IMR-90 (cell line): Measurements from ENCODE around the gene PPL. TPM values are rescaled to one million over a fixed set of nuclear protein-coding genes. Genes with fewer than 3 reads are reported as not detected.

Source experiments
- ATAC-seq: fragments of 200-7000 bp; cut with Tn5 transposase; 2 replicates; pipeline ENCODE4 v1.9.1; 2020; ENCODE audit warnings: low read depth, mild to moderate bottlenecking, moderate library complexity
- BruUV-seq: library from RNA; stranded (reverse); fragments of 400-500 nt; replicated peaks from 2 replicates; lab custom pipeline; 2021; lab: Mats Ljungman, UMichigan
- CTCF ChIA-PET: fragments of 300-600 bp; formaldehyde crosslinking; extraction: SDS; loops from one replicate; lab custom pipeline; 2021; ENCODE audit warnings: antibody characterized with exemption; lab: Yijun Ruan, JAX
- POLR2A ChIA-PET: fragments of 300-600 bp; sonication (Branson Sonifier 250); formaldehyde crosslinking; loops from one replicate; lab custom pipeline; 2022; ENCODE audit warnings: antibody characterized with exemption; ENCODE audit not compliant: unreplicated experiment; lab: Charles Lee
- DNase-seq: peaks from one replicate; pipeline ENCODE4 v3.0.0; 2013
- H2AFZ ChIP-seq: replicated peaks from 2 replicates; pipeline ENCODE3; 2013; ENCODE audit warnings: low read length, mild to moderate bottlenecking; ENCODE audit not compliant: poor library complexity
- H2AK5ac ChIP-seq: 2 replicates; pipeline ENCODE4 v1.6.1; 2013; ENCODE audit warnings: low read depth, low read length, inconsistent platforms
- H2AK9ac ChIP-seq: replicated peaks from 2 replicates; pipeline ENCODE3; 2013; ENCODE audit warnings: mild to moderate bottlenecking, low read depth, low read length, moderate library complexity; ENCODE audit not compliant: poor library complexity
- H2BK120ac ChIP-seq: 2 replicates; pipeline ENCODE4 v1.6.1; 2013; ENCODE audit warnings: low read depth, low read length, inconsistent platforms
- H2BK15ac ChIP-seq: 3 replicates; pipeline ENCODE4 v1.6.1; 2013; ENCODE audit warnings: low read depth, low read length, inconsistent platforms
- H2BK20ac ChIP-seq: 2 replicates; pipeline ENCODE4 v1.6.1; 2013; ENCODE audit warnings: low read depth, mild to moderate bottlenecking, inconsistent platforms, low read length, moderate library complexity
- H2BK5ac ChIP-seq: 2 replicates; pipeline ENCODE4 v1.6.1; 2013; ENCODE audit warnings: mild to moderate bottlenecking, low read depth, low read length, inconsistent platforms; ENCODE audit not compliant: poor library complexity, severe bottlenecking
- H3K14ac ChIP-seq: replicated peaks from 2 replicates; pipeline ENCODE4 v1.6.1; 2013; ENCODE audit warnings: low read depth, low read length, inconsistent platforms
- H3K18ac ChIP-seq: 2 replicates; pipeline ENCODE4 v1.6.1; 2013; ENCODE audit warnings: low read depth, low read length, control low read depth
- H3K23ac ChIP-seq: 2 replicates; pipeline ENCODE4 v1.6.1; 2013; ENCODE audit warnings: low read depth, low read length, inconsistent platforms
- H3K27ac ChIP-seq: 2 replicates; pipeline ENCODE4 v1.5.1; 2013; ENCODE audit warnings: mild to moderate bottlenecking, control low read depth, low read length; ENCODE audit not compliant: insufficient read depth
- H3K27me3 ChIP-seq: 2 replicates; pipeline ENCODE4 v1.6.1; 2013; ENCODE audit warnings: low read length; ENCODE audit not compliant: control insufficient read depth, insufficient read depth
- H3K36me3 ChIP-seq: 2 replicates; pipeline ENCODE4 v1.6.1; 2013; ENCODE audit warnings: low read length, mixed read lengths; ENCODE audit not compliant: control insufficient read depth, insufficient read depth
- H3K4ac ChIP-seq: 2 replicates; pipeline ENCODE4 v1.6.1; 2013; ENCODE audit warnings: low read depth, low read length, inconsistent platforms
- H3K4me1 ChIP-seq: 2 replicates; pipeline ENCODE4 v1.6.1; 2013; ENCODE audit warnings: low read length, mixed read lengths; ENCODE audit not compliant: control insufficient read depth, insufficient read depth
- H3K4me2 ChIP-seq: 2 replicates; pipeline ENCODE4 v1.6.1; 2013; ENCODE audit warnings: low read depth, mild to moderate bottlenecking, control low read depth, low read length, moderate library complexity
- H3K4me3 ChIP-seq: 2 replicates; pipeline ENCODE4 v1.5.1; 2013; ENCODE audit warnings: low read depth, mild to moderate bottlenecking, control low read depth, low read length, moderate library complexity; ENCODE audit not compliant: insufficient read depth
- H3K56ac ChIP-seq: 2 replicates; pipeline ENCODE4 v1.6.1; 2013; ENCODE audit warnings: low read length, inconsistent platforms; ENCODE audit not compliant: insufficient read depth; ENCODE audit errors: extremely low read depth
- H3K79me1 ChIP-seq, 2 experiments: 2 replicates each; pipeline ENCODE4 v1.6.1; 2013; ENCODE audit warnings: low read length in 2 of 2, inconsistent platforms in 1 of 2, low read depth in 1 of 2
- H3K9ac ChIP-seq: 2 replicates; pipeline ENCODE4 v1.6.1; 2013; ENCODE audit warnings: low read depth, low read length, control low read depth
- H3K9me1 ChIP-seq: 2 replicates; pipeline ENCODE4 v1.6.1; 2013; ENCODE audit warnings: low read length, inconsistent platforms; ENCODE audit not compliant: insufficient read depth
- H3K9me3 ChIP-seq: 2 replicates; pipeline ENCODE4 v1.6.1; 2013; ENCODE audit warnings: low read length; ENCODE audit not compliant: control insufficient read depth, insufficient read depth
- H4K20me1 ChIP-seq: 2 replicates; pipeline ENCODE4 v1.6.1; 2013; ENCODE audit warnings: low read length, inconsistent platforms; ENCODE audit not compliant: insufficient read depth
- H4K5ac ChIP-seq: 2 replicates; pipeline ENCODE4 v1.6.1; 2013; ENCODE audit warnings: mild to moderate bottlenecking, low read depth, low read length, control low read depth
- H4K8ac ChIP-seq, 2 experiments: 2 replicates each; pipeline ENCODE4 v1.6.1; 2013; ENCODE audit warnings: low read depth in 2 of 2, low read length in 2 of 2, control low read depth in 1 of 2, inconsistent platforms in 1 of 2
- H4K91ac ChIP-seq: 2 replicates; pipeline ENCODE4 v1.6.1; 2013; ENCODE audit warnings: low read depth, low read length, inconsistent platforms; ENCODE audit not compliant: insufficient read depth
- BHLHE40 ChIP-seq: fragments of 150-350 bp; IDR thresholded peaks from 2 replicates; pipeline ENCODE4 v1.6.1; 2016; ENCODE audit warnings: mild to moderate bottlenecking, low read depth, low read length
- CEBPB ChIP-seq: IDR thresholded peaks from 2 replicates; pipeline ENCODE4 v1.6.1; 2012; ENCODE audit warnings: low read depth, low read length, improper control_type of control experiment
- CHD1 ChIP-seq: IDR thresholded peaks from 2 replicates; pipeline ENCODE4 v1.6.1; 2012; ENCODE audit warnings: low read depth, low read length, improper control_type of control experiment
- CTCF ChIP-seq: conservative IDR thresholded peaks from 2 replicates; pipeline ENCODE4 v1.5.1; 2012; ENCODE audit warnings: mild to moderate bottlenecking, low read depth, low read length, improper control_type of control experiment
- ELK1 ChIP-seq: fragments of 150-350 bp; IDR thresholded peaks from 2 replicates; pipeline ENCODE4 v1.6.1; 2016; ENCODE audit warnings: low read depth, mild to moderate bottlenecking, low read length, moderate library complexity, borderline replicate concordance
- FOS ChIP-seq: fragments of 150-350 bp; IDR thresholded peaks from 2 replicates; pipeline ENCODE4 v1.6.1; 2016; ENCODE audit warnings: low read depth, low read length
- MAFK ChIP-seq: IDR thresholded peaks from 2 replicates; pipeline ENCODE4 v1.6.1; 2012; ENCODE audit warnings: low read depth, low read length, improper control_type of control experiment
- MAZ ChIP-seq: IDR thresholded peaks from 2 replicates; pipeline ENCODE4 v1.6.1; 2012; ENCODE audit warnings: low read depth, mild to moderate bottlenecking, low read length, improper control_type of control experiment, moderate library complexity, borderline replicate concordance
- MXI1 ChIP-seq: IDR thresholded peaks from 2 replicates; pipeline ENCODE4 v1.6.1; 2012; ENCODE audit warnings: low read depth, mild to moderate bottlenecking, low read length, moderate library complexity, borderline replicate concordance
- NFE2L2 ChIP-seq: fragments of 150-350 bp; IDR thresholded peaks from 2 replicates; pipeline ENCODE4 v1.6.1; 2016; ENCODE audit warnings: low read depth, mild to moderate bottlenecking, low read length
- POLR2A ChIP-seq: IDR thresholded peaks from 2 replicates; pipeline ENCODE4 v1.6.1; 2012; ENCODE audit warnings: mild to moderate bottlenecking, low read depth, low read length
- RAD21 ChIP-seq: IDR thresholded peaks from 2 replicates; pipeline ENCODE4 v1.6.1; 2012; ENCODE audit warnings: low read length, improper control_type of control experiment
- RCOR1 ChIP-seq: IDR thresholded peaks from 2 replicates; pipeline ENCODE4 v1.6.1; 2012; ENCODE audit warnings: mild to moderate bottlenecking, low read length, improper control_type of control experiment; ENCODE audit not compliant: insufficient replicate concordance
- RFX5 ChIP-seq: IDR thresholded peaks from 2 replicates; pipeline ENCODE4 v1.8.0; 2012; ENCODE audit warnings: low read depth, mild to moderate bottlenecking, low read length, moderate library complexity
- SMC3 ChIP-seq: fragments of 150-350 bp; IDR thresholded peaks from 2 replicates; pipeline ENCODE4 v1.6.1; 2016; ENCODE audit warnings: low read depth, mild to moderate bottlenecking, antibody characterized with exemption, low read length, moderate library complexity
- WGBS, 2 experiments: methylation state at CpG; one replicate each; pipeline versions ENCODE4 v1.1.5 to v1.1.7; 2013; ENCODE audit warnings: missing lambda C conversion rate in 2 of 2; ENCODE audit not compliant: insufficient read length in 1 of 2; ENCODE audit errors: extremely low coverage in 2 of 2; 5-methylcytosine and 5-hydroxymethylcytosine counted together
- dilution Hi-C: fragments of 300-500 bp; cut with HindIII; formaldehyde crosslinking; loops from one replicate; pipeline ENCODE4 v1.14.3; 2018; ENCODE audit warnings: low sequenced_read_pairs; ENCODE audit not compliant: unreplicated experiment
- in situ Hi-C: fragments of 300-500 bp; cut with MboI; formaldehyde crosslinking; loops from 3 replicates; pipeline ENCODE4 v1.14.3; 2019; ENCODE audit warnings: low sequenced_read_pairs, inconsistent platforms, mixed read lengths
- intact Hi-C: fragments of 100-400 bp; cut with micrococcal nuclease; formaldehyde crosslinking; loops from 2 replicates; pipeline ENCODE4 v1.10.0; 2022
- polyA plus RNA-seq, 3 experiments: library from polyadenylated mRNA; depleted of rRNA; stranded (reverse); fragments of >200 nt; gene quantifications; 2 replicates each; pipeline ENCODE4 v1.2.3, GENCODE V29; 2012; ENCODE audit warnings: low replicate concordance in 1 of 3
- total RNA-seq: library from RNA; depleted of rRNA; stranded (reverse); fragments of >200 nt; gene quantifications from 2 replicates; pipeline ENCODE4 v1.2.3, GENCODE V29; 2012

Gene PPL
- total and polyA plus RNA-seq, 2 of the 4 experiments (the other 2 are of a cell fraction), result 0.34 to 0.36 TPM

GRCh38 chr16:4958510-4959438, 21.8 kb upstream of the PPL start:
- H3K27ac ChIP-seq, result no peak overlapping the region
- H3K14ac ChIP-seq, result no peak overlapping the region
- H4K20me1 ChIP-seq, result peaks cover 6% of the 10 kb centered on the region
- no peak overlapping the region for H3K9ac ChIP-seq
- peaks cover 3% of the 10 kb centered on the region; the same call in 1 of the 2 replicates for H3K4me1 ChIP-seq
- no peak overlapping the region for H2AK9ac ChIP-seq
- no peak overlapping the region for H3K23ac ChIP-seq
- H3K36me3 ChIP-seq, result no peaks in the 10 kb centered on the region
- no peak for DNase-seq
- intact Hi-C loops (loop anchor here (10.0 kb wide), 2 partner anchors 136 to 444 kb away; partner anchors contain the start of gene EEF2KMT), dilution Hi-C loops (no loop called here), in situ Hi-C loops (loop anchor here (10.0 to 25.0 kb wide), 2 partner anchors 194 to 446 kb away; partner anchors contain the start of gene ZNF500)
- H4K91ac ChIP-seq, result no peak overlapping the region
- H3K27me3 ChIP-seq, result peaks cover 5% of the 10 kb centered on the region
- peak overlapping the region; percentile 19 for H3K4me3 ChIP-seq
- ChIA-PET POLR2A (no interaction called here), CTCF (no interaction called here)
- WGBS, 2 experiments, result 37% methylated on average over 15 of the region's 29 CpGs; no CpG with 5 or more reads in 1 of the 2 experiments
- no TSS peak for BruUV-seq
- H3K18ac ChIP-seq, result no peak overlapping the region
- no peak overlapping the region for H2AK5ac ChIP-seq
- H4K5ac ChIP-seq, result no peak overlapping the region
- no peak overlapping the region for H2BK120ac ChIP-seq
- H3K79me1 ChIP-seq, result no peaks in the 10 kb centered on the region
- H3K4ac ChIP-seq, result no peak overlapping the region
- ATAC-seq, result no peak
- no peak overlapping the region for H3K56ac ChIP-seq
- H2BK5ac ChIP-seq, result no peak overlapping the region
- H2AFZ ChIP-seq, result peak overlapping the region; percentile 78
- H3K9me3 ChIP-seq, result no peaks in the 10 kb centered on the region
- H4K8ac ChIP-seq, result no peak overlapping the region
- H3K4me2 ChIP-seq, result peak overlapping the region; percentile 83
- H3K9me1 ChIP-seq, result peaks cover 4% of the 10 kb centered on the region; the same call in 1 of the 2 replicates
- H2BK15ac ChIP-seq, result no peak overlapping the region
- no peak overlapping the region for H2BK20ac ChIP-seq
- TF ChIP-seq BHLHE40, result no peak
- TF ChIP-seq SMC3, result no peak
- TF ChIP-seq POLR2A, result no peak
- no peak for TF ChIP-seq MAFK
- no peak for TF ChIP-seq RAD21
- no peak for TF ChIP-seq ELK1
- no peak for TF ChIP-seq MAZ
- no peak for TF ChIP-seq CHD1
- TF ChIP-seq FOS, result no peak
- TF ChIP-seq MXI1, result no peak
- TF ChIP-seq CTCF, result no peak
- no peak for TF ChIP-seq NFE2L2
- no peak for TF ChIP-seq RFX5
- no peak for TF ChIP-seq RCOR1
- TF ChIP-seq CEBPB, result no peak
